Mucosa of descending colon (tissue), 3 donors: ENCODE data around the gene PHF21B. TPM values are rescaled to one million over a fixed set of nuclear protein-coding genes. Genes with fewer than 3 reads are reported as not detected.

Experiments used
- ATAC-seq: fragments of 200-7000 bp; cut with Tn5 transposase; one replicate; pipeline ENCODE4 v1.9.1; 2020; ENCODE audit warnings: mild to moderate bottlenecking, moderate library complexity
- DNase-seq, 3 donors: peaks; one replicate each; pipeline ENCODE4 v3.0.0-alpha.2; 2020
- H3K36me3 ChIP-seq: fragments of 200-600 bp; one replicate; pipeline ENCODE4 v1.8.0; 2021; ENCODE audit warnings: low read depth, mild to moderate bottlenecking
- H3K4me1 ChIP-seq: fragments of 200-600 bp; one replicate; pipeline ENCODE4 v1.8.0; 2021; ENCODE audit warnings: low read depth, mild to moderate bottlenecking
- H3K4me3 ChIP-seq: fragments of 200-600 bp; one replicate; pipeline ENCODE4 v1.8.0; 2021; ENCODE audit warnings: mild to moderate bottlenecking
- H3K9me3 ChIP-seq: fragments of 200-600 bp; one replicate; pipeline ENCODE4 v1.8.0; 2021; ENCODE audit warnings: mild to moderate bottlenecking
- intact Hi-C, 2 donors: fragments of 100-400 bp; cut with DNase I in 1 of 2; cut with micrococcal nuclease in 1 of 2; formaldehyde crosslinking; loops; one replicate each; pipeline versions ENCODE4 v1.11.0 to v1.11.1; 2022; cut with DNase I, micrococcal nuclease
- total RNA-seq, 3 donors: library from RNA; stranded (reverse); fragmentation: NEBNext Ultra II Directional in 2 of 3; extraction: Animal tissue kit (Norgen Biotek cat#: 25700) in 2 of 3; gene quantifications; one replicate each; pipeline versions ENCODE4 v1.2.1 to v1.2.4, GENCODE V29; 2021 to 2023
- TF ChIP-seq, protein P1 (sequence below): fragments of 200-600 bp; IDR thresholded peaks from one replicate; pipeline ENCODE4 v1.8.0; 2022; ENCODE audit warnings: antibody characterized with exemption, mild to moderate bottlenecking
- donor health status: DM: no; HTN: no; CAD: no; lungs with moderate emphysema.
- donor health status: DM: no; HTN: no; CAD: no.
- donor health status: DM: no; HTN: yes; CAD: no.

Gene PHF21B
- total RNA-seq, 3 donors from 2014 or later, result 0.41 TPM; not detected in 2

GRCh38 chr22:44848296-44848741, 161.5 kb downstream of the PHF21B start:
- intact Hi-C loops, result no loop called here
- Histone ChIP-seq H3K4me3 (no peak overlapping the region), H3K36me3 (no peaks in the 10 kb centered on the region), H3K4me1 (no peaks in the 10 kb centered on the region), H3K9me3 (peaks cover 6% of the 10 kb centered on the region)
- ATAC-seq (no peak), DNase-seq (no peak)
- TF ChIP-seq, protein P1, sequence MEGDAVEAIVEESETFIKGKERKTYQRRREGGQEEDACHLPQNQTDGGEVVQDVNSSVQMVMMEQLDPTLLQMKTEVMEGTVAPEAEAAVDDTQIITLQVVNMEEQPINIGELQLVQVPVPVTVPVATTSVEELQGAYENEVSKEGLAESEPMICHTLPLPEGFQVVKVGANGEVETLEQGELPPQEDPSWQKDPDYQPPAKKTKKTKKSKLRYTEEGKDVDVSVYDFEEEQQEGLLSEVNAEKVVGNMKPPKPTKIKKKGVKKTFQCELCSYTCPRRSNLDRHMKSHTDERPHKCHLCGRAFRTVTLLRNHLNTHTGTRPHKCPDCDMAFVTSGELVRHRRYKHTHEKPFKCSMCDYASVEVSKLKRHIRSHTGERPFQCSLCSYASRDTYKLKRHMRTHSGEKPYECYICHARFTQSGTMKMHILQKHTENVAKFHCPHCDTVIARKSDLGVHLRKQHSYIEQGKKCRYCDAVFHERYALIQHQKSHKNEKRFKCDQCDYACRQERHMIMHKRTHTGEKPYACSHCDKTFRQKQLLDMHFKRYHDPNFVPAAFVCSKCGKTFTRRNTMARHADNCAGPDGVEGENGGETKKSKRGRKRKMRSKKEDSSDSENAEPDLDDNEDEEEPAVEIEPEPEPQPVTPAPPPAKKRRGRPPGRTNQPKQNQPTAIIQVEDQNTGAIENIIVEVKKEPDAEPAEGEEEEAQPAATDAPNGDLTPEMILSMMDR, result no peak

GRCh38 chr22:44847892-44848291, 161.9 kb downstream of the PHF21B start:
- no peaks in the 10 kb centered on the region for H3K36me3 ChIP-seq
- peaks cover 6% of the 10 kb centered on the region for H3K9me3 ChIP-seq
- ATAC-seq (no peak), DNase-seq (no peak)
- no peaks in the 10 kb centered on the region for H3K4me1 ChIP-seq
- intact Hi-C loops, result no loop called here
- H3K4me3 ChIP-seq, result no peak overlapping the region
- TF ChIP-seq, protein P1, result no peak

DNA sequence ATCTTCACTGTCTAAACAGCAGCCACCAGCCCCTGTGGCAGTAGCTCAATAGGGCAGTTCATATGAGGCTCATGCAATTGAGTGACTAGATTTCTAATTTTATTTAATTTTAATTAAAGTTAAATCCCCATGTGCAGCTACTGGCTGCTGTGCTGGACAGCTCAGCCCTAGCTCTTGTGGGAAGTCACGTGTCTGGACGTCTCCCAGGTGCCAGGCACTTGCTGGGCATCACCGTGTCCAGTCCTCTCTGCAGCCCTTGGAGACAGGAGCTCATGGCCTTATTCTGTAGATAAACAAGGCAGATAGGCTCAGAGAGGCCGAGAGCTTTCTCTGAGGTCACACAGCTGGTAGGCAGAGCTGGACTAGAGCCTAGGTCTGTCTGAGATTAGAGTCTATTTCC, 162.4 kb downstream of the PHF21B start:
- H3K4me3 ChIP-seq, result no peak overlapping the region
- ATAC-seq (no peak), DNase-seq (no peak)
- TF ChIP-seq, protein P1, result no peak
- H3K4me1 ChIP-seq, result no peaks in the 10 kb centered on the region
- no peaks in the 10 kb centered on the region for H3K36me3 ChIP-seq
- peaks cover 6% of the 10 kb centered on the region for H3K9me3 ChIP-seq
- intact Hi-C loops, result no loop called here

DNA sequence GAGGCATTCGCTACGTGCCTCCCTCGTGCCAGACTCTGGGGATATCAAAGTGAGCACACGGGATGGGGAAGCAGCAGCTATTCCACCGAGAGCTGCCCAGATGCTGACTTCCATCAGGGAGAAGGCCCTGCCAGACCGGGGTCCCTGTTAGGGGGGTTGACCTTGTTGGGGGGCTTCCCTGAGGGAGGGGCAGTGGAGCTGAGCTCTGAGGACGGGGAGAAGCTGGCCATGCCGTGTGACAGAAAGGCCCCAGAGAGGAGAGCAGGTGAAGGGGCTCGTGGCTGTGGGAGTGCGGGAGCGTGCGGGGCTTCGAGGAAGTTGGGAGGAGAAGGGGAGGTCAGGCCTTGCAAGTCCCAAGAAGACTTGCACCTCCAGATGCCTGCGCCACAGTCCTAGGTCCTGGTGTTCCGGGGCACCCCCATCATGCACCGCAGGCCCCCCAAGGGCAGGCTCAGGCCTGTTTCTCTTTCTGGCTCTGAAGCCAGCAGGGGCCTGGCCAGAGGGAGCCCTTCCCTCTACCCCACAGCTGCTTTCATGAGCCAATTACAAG, 163.0 kb downstream of the PHF21B start:
- TF ChIP-seq, protein P1, result no peak
- Histone ChIP-seq H3K9me3 (peaks cover 6% of the 10 kb centered on the region), H3K36me3 (no peaks in the 10 kb centered on the region), H3K4me1 (no peaks in the 10 kb centered on the region), H3K4me3 (no peak overlapping the region)
- intact Hi-C loops, result no loop called here
- ATAC-seq, result no peak
- DNase-seq, result no peak

DNA sequence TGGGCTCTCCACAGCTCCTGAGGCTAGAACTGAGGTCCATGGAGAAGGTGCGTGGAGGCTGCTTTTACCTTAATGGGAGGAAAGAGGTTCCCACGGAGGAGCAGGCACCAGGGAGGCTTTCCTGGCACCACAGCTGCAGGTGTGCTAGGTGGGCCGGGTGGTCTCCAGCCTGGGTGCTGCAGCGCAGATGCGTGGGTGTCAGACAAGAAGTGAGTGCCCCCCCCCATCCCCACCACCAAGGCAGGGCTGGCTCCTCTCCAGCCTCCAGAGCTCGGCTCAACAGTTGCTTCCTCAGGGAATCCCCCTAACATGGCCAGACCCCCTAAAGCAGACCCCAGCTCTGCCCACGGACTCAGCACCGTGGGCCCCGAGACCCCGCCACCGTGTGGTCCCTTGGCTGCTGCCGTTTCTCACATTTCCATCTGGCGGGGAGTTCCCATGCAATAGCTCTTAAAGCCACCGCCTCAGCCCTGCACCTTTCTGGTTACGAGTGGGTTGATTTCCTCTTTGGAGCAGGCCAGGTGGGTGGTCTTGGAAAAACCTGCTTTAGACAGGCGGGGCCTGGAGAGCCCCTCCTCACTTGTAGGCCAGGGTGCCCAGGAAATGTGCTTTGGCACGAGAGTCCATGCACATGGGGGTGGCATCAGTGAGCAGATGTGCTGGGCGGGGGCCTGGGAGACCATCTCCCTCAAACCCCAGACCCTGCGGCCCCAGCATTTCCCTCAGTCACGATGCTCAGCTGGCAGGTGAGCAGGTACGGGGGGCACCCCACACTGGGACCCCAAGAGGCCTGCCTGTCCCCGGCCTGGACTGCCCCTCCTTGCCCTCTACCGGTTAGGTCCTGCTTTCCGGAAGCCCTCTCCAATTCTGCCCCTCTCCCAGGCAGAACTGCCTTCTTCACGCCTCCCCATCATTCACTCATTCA, 163.7 kb downstream of the PHF21B start:
- H3K36me3 ChIP-seq, result no peaks in the 10 kb centered on the region
- peaks cover 6% of the 10 kb centered on the region for H3K9me3 ChIP-seq
- H3K4me1 ChIP-seq, result no peaks in the 10 kb centered on the region
- TF ChIP-seq, protein P1, result no peak
- DNase-seq (no peak), ATAC-seq (no peak)
- no peak overlapping the region for H3K4me3 ChIP-seq
- intact Hi-C loops, result no loop called here
